Heart right ventricle (tissue), 16 donors: ENCODE data around the gene SLC2A6. TPM values are rescaled to one million over a fixed set of nuclear protein-coding genes. Genes with fewer than 3 reads are reported as not detected.
A peak's percentile ranks its signal among the peaks of the same experiment; 100 is the strongest.

Experiments
- ATAC-seq, 8 donors: fragments of 200-7000 bp; cut with Tn5 transposase; one replicate each; pipeline ENCODE4 v1.9.1; 2020; ENCODE audit warnings: mild to moderate bottlenecking in 8 of 8, moderate library complexity in 8 of 8, moderate number of reproducible peaks in 1 of 8
- DNase-seq, 2 donors: peaks; one replicate each; pipeline ENCODE4 v3.0.0-alpha.2; 2020
- H3K27ac ChIP-seq, 10 donors: fragments of 200-600 bp; sonication (generic) in 2 of 10; one replicate each; pipeline versions ENCODE4 v1.5.0 to v1.8.0; 2020 to 2022; ENCODE audit warnings: mild to moderate bottlenecking in 3 of 10
- H3K27me3 ChIP-seq, 7 donors: fragments of 200-600 bp; one replicate each; pipeline ENCODE4 v1.8.0; 2021 to 2022; ENCODE audit warnings: mild to moderate bottlenecking in 2 of 7
- H3K36me3 ChIP-seq, 9 donors: fragments of 200-600 bp; sonication (generic) in 1 of 9; one replicate each; pipeline versions ENCODE4 v1.5.0 to v1.8.0; 2020 to 2022; ENCODE audit warnings: mild to moderate bottlenecking in 2 of 9
- H3K4me1 ChIP-seq, 9 donors: fragments of 200-600 bp; sonication (generic) in 1 of 9; one replicate each; pipeline versions ENCODE4 v1.5.0 to v1.8.0; 2020 to 2022; ENCODE audit warnings: mild to moderate bottlenecking in 4 of 9
- H3K4me3 ChIP-seq, 10 donors: fragments of 200-600 bp; sonication (generic) in 2 of 10; one replicate each; pipeline versions ENCODE4 v1.5.0 to v1.8.0; 2020 to 2022; ENCODE audit warnings: mild to moderate bottlenecking in 7 of 10, moderate library complexity in 2 of 10
- H3K9me3 ChIP-seq, 11 donors: fragments of 200-600 bp in 10 of 11; sonication (generic) in 2 of 11; one replicate each; pipeline versions ENCODE4 v1.5.0 to v1.8.0; 2013 to 2022; ENCODE audit warnings: mild to moderate bottlenecking in 2 of 11, control low read depth in 1 of 11, moderate library complexity in 1 of 11
- WGBS, 2 donors: extraction: QIAGEN DNeasy Blood & Tissue Kit; methylation state at CpG; one replicate each; pipeline ENCODE4 v1.1.7; 2013; ENCODE audit warnings: inconsistent platforms in 1 of 2; 5-methylcytosine and 5-hydroxymethylcytosine counted together
- intact Hi-C, 10 donors: fragments of 100-400 bp; cut with DNase I; formaldehyde crosslinking; loops; one replicate each; pipeline versions ENCODE4 v1.11.1 to v1.14.2; 2022
- polyA plus RNA-seq, 2 donors: library from polyadenylated mRNA; stranded (reverse); fragments of 200-250 nt; gene quantifications; one replicate each; pipeline ENCODE4 v1.2.3, GENCODE V29; 2013
- total RNA-seq, 10 donors: library from RNA; stranded (reverse); fragmentation: NEBNext Ultra II Directional in 3 of 10; extraction: Animal tissue kit (Norgen Biotek cat#: 25700) in 3 of 10; gene quantifications; one replicate each; pipeline versions ENCODE4 v1.2.1 to v1.2.4, GENCODE V29; 2021 to 2023
- TF ChIP-seq, protein P1 (sequence below), 9 donors: fragments of 200-600 bp; sonication (generic) in 2 of 9; IDR thresholded peaks; one replicate each; pipeline versions ENCODE4 v1.5.0 to v1.8.0; 2021 to 2022; ENCODE audit warnings: antibody characterized with exemption in 9 of 9, mild to moderate bottlenecking in 5 of 9, moderate library complexity in 1 of 9
- donor health status: Arrhythmogenic right ventricular cardiomyopathy.
- donor health status: ischemic (EF 13 %, LVEDD 7.1; RV severe dilation, severe dysfunction).
- donor health status: healthy with polysubstance abuse.
- donor health status: DM: no; HTN: yes; CAD: no.
- donor health status: DM: no; HTN: no; CAD: no.
- donor health status: ischemic (EF 25% LVEDD 6.9; RV normal size, moderate dysfunction).
- donor health status: ischemic (EF 25% LVEDD 5.7; RV mildly dilated, moderate dysfunction).
- donor health status: healthy.
- donor health status: DM: yes; HTN: yes; CAD: no.
- donor health status: Ischemic cardiomyopathy.
- donor health status: ischemic (EF 35%, LVEDD 5.7; RV mildly dilated, moderate dysfunction).
- donor health status: nonischemic (EF 11% LVEDD 7.7; RV severe dilation, severe dysfunction).
- donor health status: DM: yes; HTN: yes; CAD: no.
- donor health status: PGD.
- donor health status: ischemic (EF 29% LVEDD 5.4; RV normal size, mild dysfunction).
- donor health status: nonischemic (EF 23%, LVEDD 6.1; RV moderate dilation, normal function).

SLC2A6 gene
- total and polyA plus RNA-seq, 12 donors, result 1.3 to 7.0 (median 2.5) TPM

DNA sequence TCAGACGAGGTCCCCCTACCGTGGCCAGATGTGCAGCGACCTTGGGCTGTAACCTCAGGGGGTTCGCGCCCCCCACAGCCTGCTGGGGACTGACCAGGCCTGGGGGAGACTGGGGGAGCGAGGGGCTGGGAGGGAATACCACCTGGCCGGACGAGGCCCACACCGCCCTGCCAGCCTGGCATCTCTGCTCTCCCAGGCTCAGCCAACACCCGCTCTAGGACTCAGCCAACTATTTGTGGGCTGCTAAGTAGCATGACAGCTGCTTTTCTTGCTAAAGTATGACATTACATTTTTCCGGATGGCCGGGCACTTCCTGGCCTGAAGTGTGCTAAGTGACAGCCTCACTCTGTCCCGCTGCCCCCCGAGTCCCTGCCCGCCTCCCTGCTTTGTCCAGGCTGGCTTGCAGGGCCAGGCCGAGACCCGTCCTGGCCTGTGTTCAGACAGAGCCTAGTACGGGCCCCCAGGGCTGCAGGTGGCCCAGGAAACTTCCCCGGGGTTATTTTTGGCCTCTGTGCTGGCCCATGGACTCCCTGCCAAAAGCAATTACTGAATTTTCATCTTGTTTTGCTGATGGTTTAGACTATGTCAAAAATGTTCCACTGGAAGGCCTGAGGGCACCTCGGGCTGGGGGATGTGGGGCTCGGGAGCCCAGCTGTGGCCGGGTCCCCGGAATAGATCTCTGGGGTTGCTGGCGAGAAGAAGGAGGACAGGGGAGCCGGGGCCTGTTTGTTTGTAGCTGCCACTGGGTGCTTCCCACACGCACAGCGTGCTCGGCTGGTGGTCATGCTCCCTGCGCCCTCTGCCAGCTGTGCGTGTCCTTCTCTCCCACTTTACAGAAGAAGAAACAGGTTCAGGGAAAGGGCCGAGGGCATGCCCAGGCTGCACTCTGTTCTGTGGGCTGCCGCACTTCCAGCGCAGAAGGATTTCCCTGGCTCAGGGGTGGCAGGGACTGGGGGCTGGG is 13.4 kb upstream of the SLC2A6 start:
- peaks cover 0 to 14% (median 0%) of the 10 kb centered on the region in 7 donors for H3K27me3 ChIP-seq
- 52 to 54% methylated on average over 33 of the region's 33 CpGs for WGBS, 2 donors
- TF ChIP-seq, protein P1, sequence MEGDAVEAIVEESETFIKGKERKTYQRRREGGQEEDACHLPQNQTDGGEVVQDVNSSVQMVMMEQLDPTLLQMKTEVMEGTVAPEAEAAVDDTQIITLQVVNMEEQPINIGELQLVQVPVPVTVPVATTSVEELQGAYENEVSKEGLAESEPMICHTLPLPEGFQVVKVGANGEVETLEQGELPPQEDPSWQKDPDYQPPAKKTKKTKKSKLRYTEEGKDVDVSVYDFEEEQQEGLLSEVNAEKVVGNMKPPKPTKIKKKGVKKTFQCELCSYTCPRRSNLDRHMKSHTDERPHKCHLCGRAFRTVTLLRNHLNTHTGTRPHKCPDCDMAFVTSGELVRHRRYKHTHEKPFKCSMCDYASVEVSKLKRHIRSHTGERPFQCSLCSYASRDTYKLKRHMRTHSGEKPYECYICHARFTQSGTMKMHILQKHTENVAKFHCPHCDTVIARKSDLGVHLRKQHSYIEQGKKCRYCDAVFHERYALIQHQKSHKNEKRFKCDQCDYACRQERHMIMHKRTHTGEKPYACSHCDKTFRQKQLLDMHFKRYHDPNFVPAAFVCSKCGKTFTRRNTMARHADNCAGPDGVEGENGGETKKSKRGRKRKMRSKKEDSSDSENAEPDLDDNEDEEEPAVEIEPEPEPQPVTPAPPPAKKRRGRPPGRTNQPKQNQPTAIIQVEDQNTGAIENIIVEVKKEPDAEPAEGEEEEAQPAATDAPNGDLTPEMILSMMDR (IDR thresholded peaks at IDR 0.05), result no peak
- no peaks in the 10 kb centered on the region for H3K9me3 ChIP-seq
- no peaks in the 10 kb centered on the region for H3K36me3 ChIP-seq
- no peak overlapping the region for H3K4me3 ChIP-seq
- ATAC-seq (peak; percentile 22 to 63 (median 43)), DNase-seq (no peak)
- H3K27ac ChIP-seq, result peak overlapping the region in 9 of 10 donors; percentile 31 to 69 (median 46)
- intact Hi-C loops, result no loop called here
- peaks cover 10 to 27% (median 20%) of the 10 kb centered on the region in 9 donors for H3K4me1 ChIP-seq

DNA sequence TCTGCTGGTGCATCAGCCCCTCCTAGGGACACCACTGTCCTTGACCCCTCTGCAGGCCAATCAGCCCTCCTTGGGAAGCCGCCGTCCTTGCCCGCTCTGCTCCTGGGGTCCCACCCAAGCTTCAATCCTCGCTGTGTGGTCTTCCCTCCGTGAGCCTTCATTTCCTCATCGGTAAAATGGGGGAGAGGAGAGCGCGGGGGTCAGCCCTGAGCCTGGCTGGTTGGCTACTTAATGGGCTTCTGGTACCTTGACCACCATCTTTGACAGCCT is 12.7 kb upstream of the SLC2A6 start:
- Histone ChIP-seq H3K9me3 (no peaks in the 10 kb centered on the region), H3K27ac (peak overlapping the region in 4 of 10 donors; percentile 44 to 69 (median 54)), H3K27me3 (peaks cover 0 to 10% (median 0%) of the 10 kb centered on the region in 7 donors), H3K36me3 (no peaks in the 10 kb centered on the region), H3K4me1 (peaks cover 10 to 27% (median 22%) of the 10 kb centered on the region in 9 donors), H3K4me3 (no peak overlapping the region)
- DNase-seq (no peak), ATAC-seq (no peak)
- TF ChIP-seq, protein P1 (IDR thresholded peaks at IDR 0.05), result no peak
- 92 to 96% methylated on average over 8 of the region's 8 CpGs for WGBS, 2 donors
- intact Hi-C loops, result no loop called here

DNA sequence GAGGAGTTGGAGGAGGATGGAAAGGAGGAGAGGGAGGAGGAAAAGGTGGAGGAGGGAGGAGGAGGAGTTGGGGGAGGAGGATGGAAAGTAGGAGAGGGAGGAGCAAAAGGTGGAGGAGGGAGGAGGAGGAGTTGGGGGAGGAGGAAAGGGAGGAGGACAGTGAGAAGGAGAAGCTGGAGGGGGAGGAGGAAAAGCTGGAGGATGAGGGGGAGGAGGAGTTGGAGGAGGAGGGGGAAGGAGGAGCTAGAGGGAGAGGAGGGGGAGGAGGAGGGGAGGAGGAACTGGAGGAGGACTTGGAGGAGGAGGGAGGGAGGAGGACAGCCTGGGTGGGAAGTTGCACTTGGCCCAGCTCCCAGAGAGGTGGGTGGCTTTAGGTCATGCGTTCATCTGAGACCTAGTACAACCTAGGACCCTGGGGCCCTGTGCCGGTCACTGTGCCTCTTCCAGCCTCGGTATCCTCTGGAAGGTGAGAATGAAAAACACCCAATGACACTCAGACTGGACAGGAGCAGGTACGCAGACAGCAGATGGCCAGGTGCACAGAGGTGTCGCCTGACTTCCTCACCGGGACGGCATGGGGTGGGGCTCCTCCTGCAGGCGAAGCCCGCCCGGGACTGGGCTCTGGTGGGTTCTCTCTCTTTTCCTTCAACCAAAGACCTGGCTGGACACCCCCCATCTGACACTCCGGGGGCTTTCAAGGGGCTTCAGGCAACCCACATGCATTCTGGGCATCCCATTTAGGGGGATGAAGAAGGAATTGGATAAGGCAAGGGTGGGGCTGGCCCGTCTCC is 12.2 kb upstream of the SLC2A6 start:
- peaks cover 0 to 10% (median 0%) of the 10 kb centered on the region in 7 donors for H3K27me3 ChIP-seq

DNA sequence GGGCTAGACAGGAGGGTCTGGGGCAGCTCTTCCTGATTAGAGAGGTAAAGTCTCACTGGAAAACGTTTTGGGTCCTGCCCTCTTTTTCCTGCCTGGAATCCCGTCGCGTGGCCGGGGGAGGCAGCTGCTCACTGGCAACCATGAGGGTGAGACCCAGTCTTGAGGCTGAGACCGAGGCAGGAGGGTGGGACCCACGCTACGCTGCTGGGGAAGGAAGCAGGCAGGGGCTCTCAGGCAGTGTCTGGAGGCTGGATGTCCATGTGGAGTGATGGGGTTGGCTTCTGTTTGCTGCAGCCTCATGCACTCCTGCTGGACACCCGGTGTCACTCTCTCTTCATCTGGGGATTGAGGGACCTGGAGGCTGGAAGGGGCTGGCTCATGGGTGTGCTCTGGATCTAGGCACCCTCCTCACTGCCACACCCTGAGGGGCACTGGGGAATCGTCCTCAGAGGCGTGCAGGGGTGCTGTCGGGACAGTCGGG is 11.3 kb upstream of the SLC2A6 start:
- Histone ChIP-seq H3K9me3 (no peaks in the 10 kb centered on the region), H3K36me3 (no peaks in the 10 kb centered on the region), H3K27ac (no peak overlapping the region), H3K4me1 (peaks cover 10 to 30% (median 26%) of the 10 kb centered on the region in 9 donors), H3K4me3 (no peak overlapping the region), H3K27me3 (peaks cover 0 to 10% (median 0%) of the 10 kb centered on the region in 7 donors)
- WGBS, 2 donors, result 67 to 74% methylated on average over 13 of the region's 13 CpGs
- intact Hi-C loops, result no loop called here
- DNase-seq (no peak), ATAC-seq (no peak)
- TF ChIP-seq, protein P1 (IDR thresholded peaks at IDR 0.05), result no peak

More for the DNA sequence above, 12.2 kb upstream of the SLC2A6 start:
- no peak for ATAC-seq
- no peaks in the 10 kb centered on the region for H3K9me3 ChIP-seq
- intact Hi-C loops, result no loop called here
- peak overlapping the region in 1 of 10 donors; percentile 69 for H3K27ac ChIP-seq
- WGBS, 2 donors, result 84 to 90% methylated on average over 12 of the region's 12 CpGs
- TF ChIP-seq, protein P1 (IDR thresholded peaks at IDR 0.05), result no peak
- no peak overlapping the region for H3K4me3 ChIP-seq
- peaks cover 10 to 28% (median 24%) of the 10 kb centered on the region in 9 donors for H3K4me1 ChIP-seq
- H3K36me3 ChIP-seq, result no peaks in the 10 kb centered on the region
- DNase-seq, result no peak
